GM18868 (cell line): ENCODE measurements around the gene RNF167.
A peak's percentile ranks its signal among the peaks of the same experiment; 100 is the strongest.

Experiments used
- ATAC-seq: cut with Tn5 transposase; IDR thresholded peaks from one replicate; pipeline ENCODE4 v1.9.1; 2021; ENCODE audit warnings: mild to moderate bottlenecking, moderate library complexity; ENCODE audit not compliant: unreplicated experiment

RNF167 gene

DNA sequence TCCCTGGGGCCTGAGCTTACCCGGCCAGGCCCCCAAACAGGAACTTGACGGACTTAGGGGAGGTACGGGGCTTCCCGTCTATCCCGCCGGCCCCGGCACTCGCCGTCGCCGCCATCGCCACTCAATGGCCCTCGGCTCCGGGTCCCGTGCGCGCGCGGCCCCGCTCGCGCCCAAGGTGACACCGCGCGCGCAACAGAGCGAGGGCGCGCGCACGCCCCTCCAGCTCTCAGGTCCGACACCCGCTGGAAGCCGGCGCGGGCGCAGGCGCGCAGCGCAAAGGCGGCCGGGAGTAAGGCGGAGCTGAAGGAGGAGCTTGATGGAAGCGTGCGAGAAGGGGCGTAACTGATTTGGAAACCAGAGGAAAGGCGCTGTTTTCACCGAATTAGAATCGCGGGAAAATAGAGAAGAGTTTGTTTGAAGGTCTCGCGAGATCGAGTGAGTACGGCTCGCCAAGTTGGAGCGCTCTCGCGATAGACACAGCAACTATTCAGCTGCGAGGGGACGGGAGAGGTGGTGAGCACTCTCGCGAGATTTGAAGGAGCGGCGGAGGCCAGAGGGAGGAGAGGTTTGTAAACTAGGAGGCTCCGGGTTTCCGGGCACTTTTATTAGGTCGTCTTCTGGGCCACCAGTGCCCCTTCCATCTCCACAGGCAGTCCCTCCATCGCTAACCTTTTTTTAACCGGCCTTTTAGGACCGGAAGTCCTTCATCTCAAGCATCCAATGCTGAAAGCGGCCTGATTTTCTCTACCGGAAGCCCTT is at the start of gene RNF167, which contains the start of gene SLC25A11:
Gene RNF167 (plus strand): TSS at position 473 of the 759 bp plus-strand sequence. CDS start 642 bp downstream, outside the sequence.
Gene SLC25A11 (minus strand): TSS at position 251 of the 759 bp plus-strand sequence. CDS start 136 bp downstream, at position 115.
- peak; percentile 69 for ATAC-seq

DNA sequence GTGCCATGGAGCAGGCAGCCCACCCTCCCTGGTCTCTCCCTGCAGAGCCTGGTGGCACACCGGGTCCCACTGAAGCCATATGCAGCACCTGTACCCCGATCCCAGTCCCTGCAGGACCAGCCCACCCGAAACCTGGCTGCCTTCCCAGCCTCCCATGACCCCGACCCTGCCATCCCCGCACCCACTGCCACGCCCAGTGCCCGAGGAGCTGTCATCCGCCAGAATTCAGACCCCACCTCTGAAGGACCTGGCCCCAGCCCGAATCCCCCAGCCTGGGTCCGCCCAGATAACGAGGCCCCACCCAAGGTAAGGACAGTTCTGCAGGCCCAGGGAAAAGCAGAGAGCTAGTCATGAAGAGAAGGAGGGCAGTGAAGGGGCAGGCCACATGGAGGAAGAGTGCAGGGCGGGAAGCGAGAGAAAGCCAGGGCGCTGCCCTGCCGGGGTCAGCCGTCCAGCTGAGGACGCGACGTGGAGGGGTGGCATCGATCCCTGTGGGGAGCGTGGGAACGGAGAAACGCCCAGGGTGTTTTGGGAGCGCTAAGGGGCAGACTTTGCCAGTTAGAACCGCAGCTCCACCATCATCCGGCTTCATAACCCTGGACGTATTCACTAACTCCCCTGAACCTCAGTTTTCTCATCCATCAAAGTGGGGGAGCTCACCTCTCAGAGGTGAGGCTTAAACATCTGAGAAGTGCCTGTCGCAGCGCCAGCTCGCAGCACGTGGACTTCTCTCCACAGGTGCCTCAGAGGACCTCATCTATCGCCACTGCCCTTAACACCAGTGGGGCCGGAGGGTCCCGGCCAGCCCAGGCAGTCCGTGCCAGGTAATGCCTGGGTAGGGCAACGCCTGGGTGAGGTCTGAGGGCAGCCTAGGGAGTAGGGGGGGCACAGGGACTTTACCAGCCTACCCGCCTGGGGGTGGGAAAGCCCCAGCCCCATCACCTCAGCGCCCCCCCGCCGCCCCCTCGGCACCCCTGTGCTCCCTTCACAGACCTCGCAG is 48.4 kb upstream of the RNF167 start:
- no peak for ATAC-seq

DNA sequence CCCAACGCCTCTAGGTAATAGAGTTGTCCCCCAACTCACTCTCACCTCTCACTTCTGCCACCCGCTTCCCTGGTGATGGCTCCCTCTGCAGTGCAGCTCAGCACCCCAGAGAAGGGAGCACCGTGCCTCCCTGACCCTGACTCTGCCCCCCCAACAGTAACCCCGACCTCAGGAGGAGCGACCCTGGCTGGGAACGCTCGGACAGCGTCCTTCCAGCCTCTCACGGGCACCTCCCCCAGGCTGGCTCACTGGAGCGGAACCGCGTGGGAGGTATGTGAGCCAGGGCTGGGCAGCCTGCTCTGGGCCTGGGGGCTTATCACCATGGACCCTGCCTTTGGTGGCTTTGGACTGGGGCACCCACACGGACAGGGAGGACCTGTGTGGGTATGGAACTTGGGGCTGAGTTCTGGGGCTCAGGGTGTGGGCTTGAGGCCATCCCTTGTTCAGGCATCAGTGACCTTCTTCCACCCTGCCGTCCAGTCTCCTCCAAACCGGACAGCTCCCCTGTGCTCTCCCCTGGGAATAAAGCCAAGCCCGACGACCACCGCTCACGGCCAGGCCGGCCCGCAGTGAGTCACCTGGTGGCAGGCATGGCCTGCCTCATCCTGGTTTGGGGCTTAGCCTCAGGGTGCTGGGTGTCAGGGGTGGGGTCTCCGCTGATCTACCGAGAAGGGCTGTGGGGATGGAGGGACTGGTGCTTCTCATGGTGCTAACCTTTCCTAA is 47.4 kb upstream of the RNF167 start:
- no peak for ATAC-seq

DNA sequence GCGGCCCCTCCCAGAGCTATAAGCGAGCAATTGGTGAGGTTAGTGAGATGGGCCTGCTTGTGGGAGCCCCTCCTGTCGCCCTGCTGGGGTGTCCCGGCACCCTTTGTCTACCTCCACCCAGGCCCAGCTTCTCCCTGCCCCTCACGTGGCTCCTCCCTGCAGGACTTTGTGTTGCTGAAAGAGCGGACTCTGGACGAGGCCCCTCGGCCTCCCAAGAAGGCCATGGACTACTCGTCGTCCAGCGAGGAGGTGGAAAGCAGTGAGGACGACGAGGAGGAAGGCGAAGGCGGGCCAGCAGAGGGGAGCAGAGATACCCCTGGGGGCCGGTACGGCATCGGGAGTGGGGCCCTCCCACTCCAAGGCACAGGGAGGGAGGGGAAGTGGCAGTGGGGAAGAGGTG is 46.8 kb upstream of the RNF167 start:
- ATAC-seq = no peak

DNA sequence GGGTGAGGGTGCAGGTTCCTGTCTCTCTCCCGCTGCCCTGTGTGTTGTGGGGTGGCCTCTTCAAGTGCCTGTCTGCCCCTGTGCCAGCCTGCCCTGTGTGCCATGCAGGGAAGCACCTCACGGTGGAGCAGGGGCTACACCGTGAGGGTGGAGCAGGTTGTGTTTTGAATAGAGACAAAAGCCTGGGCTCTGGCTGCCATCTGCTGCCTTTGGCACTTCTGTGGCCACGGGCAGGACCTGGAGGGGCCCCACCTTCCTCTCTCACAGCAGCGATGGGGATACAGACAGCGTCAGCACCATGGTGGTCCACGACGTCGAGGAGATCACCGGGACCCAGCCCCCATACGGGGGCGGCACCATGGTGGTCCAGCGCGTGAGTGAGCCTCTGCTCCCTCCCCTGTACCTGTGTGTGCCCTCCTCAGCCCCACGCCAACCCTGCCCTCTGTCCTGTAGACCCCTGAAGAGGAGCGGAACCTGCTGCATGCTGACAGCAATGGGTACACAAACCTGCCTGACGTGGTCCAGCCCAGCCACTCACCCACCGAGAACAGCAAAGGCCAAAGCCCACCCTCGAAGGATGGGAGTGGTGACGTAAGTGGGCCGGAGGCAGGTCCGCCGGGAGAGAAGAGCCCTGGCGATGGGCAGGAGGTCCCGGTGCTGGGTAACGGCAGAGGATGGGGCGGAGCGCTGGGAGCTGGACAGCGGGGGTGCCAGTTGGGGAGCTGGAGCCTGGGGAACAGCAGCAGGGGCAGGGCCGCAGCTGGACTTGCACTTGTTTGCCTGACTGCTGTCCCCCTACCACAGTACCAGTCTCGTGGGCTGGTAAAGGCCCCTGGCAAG is 46.1 kb upstream of the RNF167 start:
- no peak for ATAC-seq

DNA sequence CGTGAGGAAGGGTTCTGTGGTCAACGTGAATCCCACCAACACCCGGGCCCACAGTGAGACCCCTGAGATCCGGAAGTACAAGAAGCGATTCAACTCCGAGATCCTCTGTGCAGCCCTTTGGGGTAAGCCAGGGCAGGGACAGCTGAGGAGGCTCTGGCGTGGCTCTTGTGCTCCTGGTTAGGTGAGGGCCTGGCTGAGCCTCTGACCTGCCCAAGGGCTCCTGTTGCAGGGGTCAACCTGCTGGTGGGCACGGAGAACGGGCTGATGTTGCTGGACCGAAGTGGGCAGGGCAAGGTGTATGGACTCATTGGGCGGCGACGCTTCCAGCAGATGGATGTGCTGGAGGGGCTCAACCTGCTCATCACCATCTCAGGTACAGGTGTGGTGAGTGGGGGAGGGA is 44.9 kb upstream of the RNF167 start:
- ATAC-seq = no peak

DNA sequence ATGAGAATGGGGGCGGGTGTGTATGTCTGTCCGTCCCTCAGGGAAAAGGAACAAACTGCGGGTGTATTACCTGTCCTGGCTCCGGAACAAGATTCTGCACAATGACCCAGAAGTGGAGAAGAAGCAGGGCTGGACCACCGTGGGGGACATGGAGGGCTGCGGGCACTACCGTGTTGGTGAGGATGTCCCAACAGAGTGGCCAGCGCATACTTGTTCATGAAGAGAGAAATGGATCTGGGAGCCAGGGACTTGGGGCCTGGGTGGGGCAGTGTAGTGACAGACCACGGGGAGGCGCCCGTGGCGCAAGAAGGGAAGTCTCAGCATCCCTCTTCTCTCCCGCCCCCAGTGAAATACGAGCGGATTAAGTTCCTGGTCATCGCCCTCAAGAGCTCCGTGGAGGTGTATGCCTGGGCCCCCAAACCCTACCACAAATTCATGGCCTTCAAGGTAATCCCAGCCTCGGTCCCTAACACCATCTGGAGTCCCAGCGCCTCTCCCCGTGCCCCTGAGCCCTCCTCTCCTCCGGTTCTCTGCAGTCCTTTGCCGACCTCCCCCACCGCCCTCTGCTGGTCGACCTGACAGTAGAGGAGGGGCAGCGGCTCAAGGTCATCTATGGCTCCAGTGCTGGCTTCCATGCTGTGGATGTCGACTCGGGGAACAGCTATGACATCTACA is 44.3 kb upstream of the RNF167 start:
- ATAC-seq = no peak

DNA sequence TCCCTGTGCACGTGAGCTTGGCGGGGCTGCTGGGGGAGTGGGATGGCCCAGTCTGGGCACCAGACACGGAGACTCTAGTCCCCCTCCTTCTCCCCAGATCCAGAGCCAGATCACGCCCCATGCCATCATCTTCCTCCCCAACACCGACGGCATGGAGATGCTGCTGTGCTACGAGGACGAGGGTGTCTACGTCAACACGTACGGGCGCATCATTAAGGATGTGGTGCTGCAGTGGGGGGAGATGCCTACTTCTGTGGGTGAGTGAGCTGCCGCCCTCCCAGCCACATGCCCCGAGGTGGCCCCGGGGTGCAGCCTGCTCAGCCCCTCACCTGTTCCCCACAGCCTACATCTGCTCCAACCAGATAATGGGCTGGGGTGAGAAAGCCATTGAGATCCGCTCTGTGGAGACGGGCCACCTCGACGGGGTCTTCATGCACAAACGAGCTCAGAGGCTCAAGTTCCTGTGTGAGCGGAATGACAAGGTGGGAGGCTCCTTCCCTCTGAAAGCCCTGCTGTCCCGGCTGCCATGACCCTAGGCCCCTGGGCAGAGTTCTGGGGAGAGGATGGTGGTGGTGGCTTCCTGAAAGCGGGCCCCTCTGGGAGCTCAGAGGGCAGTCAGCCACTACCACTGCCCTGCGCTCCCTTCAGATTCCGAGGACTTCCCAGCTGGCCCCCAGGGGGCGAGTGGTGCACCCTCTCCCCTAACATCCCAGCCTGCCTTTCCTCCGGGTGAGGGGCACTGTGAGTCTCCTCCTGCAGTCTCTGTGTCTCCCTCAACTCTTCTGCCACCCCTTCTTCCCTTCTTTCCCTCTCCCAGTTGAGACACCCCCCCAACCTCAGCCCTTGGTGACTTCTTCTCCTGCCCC is 43.5 kb upstream of the RNF167 start:
- ATAC-seq = no peak

DNA sequence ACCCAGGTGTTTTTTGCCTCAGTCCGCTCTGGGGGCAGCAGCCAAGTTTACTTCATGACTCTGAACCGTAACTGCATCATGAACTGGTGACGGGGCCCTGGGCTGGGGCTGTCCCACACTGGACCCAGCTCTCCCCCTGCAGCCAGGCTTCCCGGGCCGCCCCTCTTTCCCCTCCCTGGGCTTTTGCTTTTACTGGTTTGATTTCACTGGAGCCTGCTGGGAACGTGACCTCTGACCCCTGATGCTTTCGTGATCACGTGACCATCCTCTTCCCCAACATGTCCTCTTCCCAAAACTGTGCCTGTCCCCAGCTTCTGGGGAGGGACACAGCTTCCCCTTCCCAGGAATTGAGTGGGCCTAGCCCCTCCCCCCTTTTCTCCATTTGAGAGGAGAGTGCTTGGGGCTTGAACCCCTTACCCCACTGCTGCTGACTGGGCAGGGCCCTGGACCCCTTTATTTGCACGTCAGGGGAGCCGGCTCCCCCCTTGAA is 42.8 kb upstream of the RNF167 start:
- no peak for ATAC-seq

DNA sequence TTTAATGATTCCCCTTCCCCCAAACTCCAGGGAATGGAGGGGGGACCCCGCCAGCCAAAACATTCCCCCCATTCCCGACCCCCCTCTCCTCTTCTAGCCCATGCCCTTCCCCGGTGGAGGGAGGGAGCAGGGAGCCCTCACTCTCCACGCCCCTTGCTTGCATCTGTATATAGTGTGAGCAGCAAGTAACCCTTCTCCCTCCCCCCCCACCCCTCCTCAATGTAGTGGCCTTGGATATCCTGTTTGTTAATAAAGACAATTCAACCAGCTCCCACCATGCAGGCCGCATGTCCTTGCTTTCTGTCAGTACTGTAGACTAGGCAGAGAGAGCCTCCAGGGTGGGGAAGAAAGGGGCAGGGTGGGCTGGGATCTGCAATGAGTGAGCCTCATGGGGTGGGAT is 42.3 kb upstream of the RNF167 start:
- ATAC-seq = no peak

DNA sequence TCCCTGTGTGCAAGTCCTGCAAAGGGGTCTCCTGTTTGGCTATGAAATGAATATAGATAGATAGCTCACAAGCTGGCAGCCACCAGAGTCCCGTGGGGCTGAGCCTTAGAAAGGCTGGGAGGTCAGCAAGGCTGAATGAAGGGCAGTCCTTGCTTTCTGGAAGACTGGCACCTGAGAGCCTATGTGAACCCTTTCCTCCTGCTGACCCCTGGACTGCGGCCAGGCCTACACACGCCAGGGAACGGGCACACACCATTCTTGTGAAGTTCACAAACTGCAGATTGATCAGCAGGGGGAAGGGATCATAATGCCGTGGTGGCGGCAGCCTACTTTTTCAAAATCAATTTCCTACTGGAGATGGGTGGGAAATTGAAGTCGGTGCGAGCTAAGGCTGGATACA is 41.7 kb upstream of the RNF167 start:
- ATAC-seq = no peak

DNA sequence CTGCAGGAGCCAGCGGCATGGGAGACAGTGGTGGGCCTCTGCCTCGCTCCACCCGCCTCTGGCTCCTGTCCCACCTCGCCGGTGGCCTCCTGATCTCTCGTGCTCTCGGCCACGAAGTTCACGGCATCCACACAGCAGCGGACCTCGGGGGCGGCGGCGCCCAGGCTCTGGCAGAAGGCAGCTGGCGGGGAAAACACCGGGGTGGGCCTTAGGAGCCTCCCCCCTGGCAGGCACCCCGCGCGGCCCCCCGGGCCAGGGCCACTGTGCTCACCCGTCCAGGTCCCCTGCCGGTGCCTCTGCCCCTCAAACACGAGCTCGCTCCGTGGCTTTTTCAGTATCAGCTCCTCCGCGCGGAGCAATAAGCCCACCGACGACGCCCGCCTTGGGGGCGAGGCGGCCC is 41.1 kb upstream of the RNF167 start:
- no peak for ATAC-seq

DNA sequence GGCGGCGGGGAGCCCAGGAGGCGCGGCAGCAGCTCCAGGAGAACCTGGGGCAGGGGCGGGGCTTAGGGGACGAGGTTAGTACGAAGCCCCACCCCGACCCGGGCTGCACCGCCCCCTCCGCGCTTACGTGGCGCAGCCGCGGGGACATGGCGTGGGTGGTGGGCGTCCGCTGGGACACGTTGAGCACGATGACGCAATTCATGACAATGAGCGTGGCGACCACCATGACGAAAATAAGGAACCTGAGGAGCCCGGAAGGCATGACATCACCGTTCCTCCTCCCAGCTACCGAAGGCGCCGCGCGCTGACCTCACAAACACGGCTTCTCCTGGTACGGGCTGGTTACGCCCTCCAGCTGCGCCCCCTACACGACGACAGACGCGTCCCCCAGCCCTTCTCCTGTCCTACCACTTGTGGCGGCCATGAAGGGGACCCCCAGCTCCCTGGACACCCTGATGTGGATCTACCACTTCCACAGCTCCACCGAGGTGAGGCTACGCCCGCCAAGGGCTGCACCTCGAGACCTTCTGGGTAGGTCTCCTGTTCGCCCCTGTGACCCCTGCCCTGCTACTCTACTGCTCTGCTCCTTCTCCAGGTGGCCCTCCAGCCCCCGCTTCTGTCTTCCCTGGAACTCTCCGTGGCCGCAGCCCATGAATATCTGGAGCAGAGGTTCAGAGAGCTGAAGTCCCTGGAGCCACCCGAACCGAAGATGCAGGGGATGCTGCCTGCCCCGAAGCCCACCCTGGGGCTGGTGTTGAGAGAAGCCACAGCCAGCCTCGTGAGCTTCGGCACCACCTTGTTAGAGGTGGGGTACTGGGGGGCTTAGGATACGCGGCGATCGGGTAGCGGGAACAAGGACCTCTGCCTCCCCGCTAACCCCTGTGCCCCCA is 40.5 kb upstream of the RNF167 start, which contains the start of gene C17orf107:
Gene C17orf107 (plus strand): TSS at position 196 of the 890 bp plus-strand sequence. CDS start 227 bp downstream, at position 423.
- no peak for ATAC-seq

DNA sequence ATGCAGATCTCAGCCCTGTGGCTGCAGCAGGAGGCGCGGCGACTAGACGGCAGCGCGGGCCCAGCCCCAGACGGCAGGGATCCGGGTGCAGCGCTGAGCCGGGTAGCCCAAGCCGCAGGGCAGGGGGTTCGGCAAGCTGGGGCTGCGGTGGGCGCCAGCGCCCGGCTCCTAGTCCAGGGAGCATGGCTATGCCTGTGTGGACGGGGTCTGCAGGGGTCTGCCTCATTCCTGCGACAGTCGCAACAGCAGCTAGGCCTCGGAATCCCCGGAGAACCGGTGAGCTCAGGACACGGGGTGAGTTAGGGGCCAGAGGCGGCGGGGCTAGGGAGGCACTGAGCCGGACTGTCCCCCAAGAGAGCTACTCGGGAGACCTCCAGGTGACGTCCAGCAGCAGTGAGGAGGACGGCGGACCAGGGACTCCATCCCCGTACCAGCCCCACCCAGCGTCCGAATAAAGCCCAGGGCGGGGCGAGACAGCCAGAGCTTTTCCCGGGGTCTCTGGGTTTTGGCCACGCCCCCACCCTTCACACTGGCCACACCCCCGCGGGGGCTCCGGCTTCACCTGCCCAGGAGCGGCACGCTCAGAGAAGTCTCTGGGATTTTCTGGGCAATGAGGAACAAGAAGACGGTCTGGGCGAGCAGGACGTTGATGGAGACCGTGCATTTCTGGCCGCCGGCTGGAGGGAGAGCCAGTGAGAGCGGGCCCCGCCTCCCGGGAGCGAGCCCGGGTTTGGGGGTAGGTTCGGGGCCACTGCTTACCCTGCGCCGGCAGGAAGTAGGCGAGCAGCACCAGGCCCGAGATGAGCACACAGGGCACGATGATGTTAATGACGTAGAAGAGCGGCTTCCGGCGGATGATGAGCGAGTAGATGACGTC is 39.6 kb upstream of the RNF167 start:
- no peak for ATAC-seq

DNA sequence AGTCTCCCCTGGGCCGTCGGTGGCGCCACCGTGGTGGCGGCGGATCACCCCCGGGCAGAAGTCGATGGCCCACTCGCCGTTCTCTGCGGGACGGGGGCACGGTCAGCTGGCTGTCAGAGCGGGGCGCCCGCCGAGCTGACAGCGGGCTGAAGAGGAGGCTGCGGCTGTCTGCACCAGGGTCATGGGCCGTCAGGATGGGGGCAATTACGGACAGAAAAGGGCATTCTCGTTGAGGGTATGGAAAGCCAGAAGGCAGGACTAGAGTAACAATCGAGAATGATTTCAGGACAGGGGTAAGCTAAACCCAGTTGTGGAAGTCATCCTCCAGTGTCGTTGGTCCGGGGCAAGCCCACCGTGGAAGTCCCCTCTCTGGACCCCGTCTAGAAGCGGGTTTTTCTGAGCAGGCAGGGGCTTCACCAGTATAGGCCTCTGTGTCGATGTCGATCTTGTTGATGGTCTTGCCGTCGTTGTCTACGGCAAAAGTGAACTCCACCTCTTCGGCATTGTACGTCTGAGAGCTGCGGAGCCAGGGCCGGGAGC is 38.9 kb upstream of the RNF167 start:
- ATAC-seq = no peak
